HL-60 (cell line): ENCODE results near the gene GARRE1.

Experiments
- CTCF ChIP-seq: IDR thresholded peaks from one replicate; pipeline ENCODE4 v1.5.1; 2011; ENCODE audit warnings: low read length, control low read depth, inconsistent platforms; ENCODE audit not compliant: insufficient read depth
- GABPA ChIP-seq: IDR thresholded peaks from 2 replicates; pipeline ENCODE4 v1.6.1; 2012; ENCODE audit warnings: low read depth
- POLR2AphosphoS5 ChIP-seq: IDR thresholded peaks from 2 replicates; pipeline ENCODE4 v1.6.1; 2012; ENCODE audit warnings: low read depth
- REST ChIP-seq: IDR thresholded peaks from 2 replicates; pipeline ENCODE4 v1.6.1; 2012; ENCODE audit warnings: low read depth; ENCODE audit not compliant: insufficient replicate concordance

GRCh38 chr19:34269489-34269888 is 15.1 kb downstream of the GARRE1 start:
- TF ChIP-seq CTCF, result no peak
- no peak for TF ChIP-seq POLR2AphosphoS5
- TF ChIP-seq REST, result no peak
- no peak for TF ChIP-seq GABPA
